Stimulated activated CD8-positive, alpha-beta memory T cell treated with anti-CD3 and anti-CD28 coated beads, Interleukin-4, amount 100 ng/mL, for 24 hours (primary cell): ENCODE data around the gene HSD17B8.

Experiments
- DNase-seq: peaks from one replicate; pipeline ENCODE4 v3.0.0-alpha.2; 2020; ENCODE audit warnings: low read depth

HSD17B8 gene

GRCh38 chr6:33241968-33242367 is 37.5 kb downstream of the HSD17B8 start:
- no peak for DNase-seq

GRCh38 chr6:33243476-33243875 is 39.0 kb downstream of the HSD17B8 start:
- no peak for DNase-seq

GRCh38 chr6:33247977-33248642 is 43.7 kb downstream of the HSD17B8 start:
- DNase-seq = peak; percentile 86

GRCh38 chr6:33248643-33248931 is 44.1 kb downstream of the HSD17B8 start:
- no peak for DNase-seq

- peak; percentile 93 for DNase-seq
These were observed 44.7 kb downstream of the HSD17B8 start for GRCh38 chr6:33248932-33249731.

GRCh38 chr6:33249732-33250630 is 45.5 kb downstream of the HSD17B8 start:
- DNase-seq = no peak

GRCh38 chr6:33250731-33251130 is 46.3 kb downstream of the HSD17B8 start:
- no peak for DNase-seq

GRCh38 chr6:33251395-33252012 is 47.0 kb downstream of the HSD17B8 start:
- DNase-seq = no peak

GRCh38 chr6:33252759-33253158 is 48.3 kb downstream of the HSD17B8 start:
- no peak for DNase-seq

- no peak for DNase-seq
These were observed 50.1 kb downstream of the HSD17B8 start for GRCh38 chr6:33254591-33254990.
